Testis (tissue), 2 donors: Measurements from ENCODE around the gene IGSF8.

ENCODE experiments used
- POLR2A ChIP-seq: fragments of 450-650 bp; IDR thresholded peaks from one replicate; pipeline ENCODE4 v1.6.1; 2017; ENCODE audit warnings: antibody characterized with exemption, mild to moderate bottlenecking, moderate library complexity
- TF ChIP-seq, protein P1 (sequence below), 3 experiments: fragments of 450-650 bp in 2 of 3; fragments of 200-600 bp in 1 of 3; sonication (generic) in 1 of 3; IDR thresholded peaks; one replicate each; pipeline ENCODE4 v1.5.1; 2016 to 2019; ENCODE audit warnings: antibody characterized with exemption in 3 of 3, mild to moderate bottlenecking in 2 of 3, moderate library complexity in 1 of 3

DNA sequence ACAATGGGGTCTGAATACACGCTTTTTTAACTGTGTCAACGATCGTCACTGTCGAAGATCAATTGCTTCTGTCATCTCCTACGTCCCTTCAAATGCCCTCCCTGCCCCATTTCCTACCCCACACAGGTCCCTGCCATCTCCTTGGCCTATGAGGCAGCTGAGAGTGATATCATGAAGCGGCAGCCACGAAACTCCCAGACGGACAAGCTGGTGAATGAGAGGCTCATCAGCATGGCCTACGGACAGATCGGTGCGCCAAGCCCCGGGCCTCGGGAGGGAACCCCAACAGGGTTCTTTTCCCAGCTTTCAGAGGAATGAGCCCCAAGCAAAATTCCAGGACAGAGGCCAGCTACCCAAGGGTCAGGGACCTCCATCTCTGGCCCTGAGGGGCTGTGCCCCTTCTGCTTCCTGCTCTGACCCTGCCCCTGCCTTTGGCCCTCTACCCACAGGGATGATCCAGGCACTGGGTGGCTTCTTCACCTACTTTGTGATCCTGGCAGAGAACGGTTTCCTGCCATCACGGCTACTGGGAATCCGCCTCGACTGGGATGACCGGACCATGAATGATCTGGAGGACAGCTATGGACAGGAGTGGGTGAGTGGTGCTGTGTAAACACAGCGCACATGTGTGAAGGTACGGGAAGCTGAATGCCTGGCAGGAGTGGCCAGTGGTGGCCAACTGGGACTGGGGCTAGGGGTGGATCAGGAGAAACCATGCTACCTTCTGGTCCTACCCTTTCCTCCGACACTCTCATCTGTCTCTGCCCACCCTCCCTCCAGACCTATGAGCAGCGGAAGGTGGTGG, 37.9 kb upstream of the IGSF8 start:
- TF ChIP-seq, protein P1, sequence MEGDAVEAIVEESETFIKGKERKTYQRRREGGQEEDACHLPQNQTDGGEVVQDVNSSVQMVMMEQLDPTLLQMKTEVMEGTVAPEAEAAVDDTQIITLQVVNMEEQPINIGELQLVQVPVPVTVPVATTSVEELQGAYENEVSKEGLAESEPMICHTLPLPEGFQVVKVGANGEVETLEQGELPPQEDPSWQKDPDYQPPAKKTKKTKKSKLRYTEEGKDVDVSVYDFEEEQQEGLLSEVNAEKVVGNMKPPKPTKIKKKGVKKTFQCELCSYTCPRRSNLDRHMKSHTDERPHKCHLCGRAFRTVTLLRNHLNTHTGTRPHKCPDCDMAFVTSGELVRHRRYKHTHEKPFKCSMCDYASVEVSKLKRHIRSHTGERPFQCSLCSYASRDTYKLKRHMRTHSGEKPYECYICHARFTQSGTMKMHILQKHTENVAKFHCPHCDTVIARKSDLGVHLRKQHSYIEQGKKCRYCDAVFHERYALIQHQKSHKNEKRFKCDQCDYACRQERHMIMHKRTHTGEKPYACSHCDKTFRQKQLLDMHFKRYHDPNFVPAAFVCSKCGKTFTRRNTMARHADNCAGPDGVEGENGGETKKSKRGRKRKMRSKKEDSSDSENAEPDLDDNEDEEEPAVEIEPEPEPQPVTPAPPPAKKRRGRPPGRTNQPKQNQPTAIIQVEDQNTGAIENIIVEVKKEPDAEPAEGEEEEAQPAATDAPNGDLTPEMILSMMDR (IDR thresholded peaks at IDR 0.05): no peak
- no peak for TF ChIP-seq POLR2A
